ENCODE data around the gene DESI2.

The DESI2 gene

GRCh38 chr1:244652623-244653438 is at the start of gene DESI2:
TSS of gene DESI2 (plus strand) at chr1:244653126. CDS start at chr1:244653314, 188 bp downstream.
- peak; percentile 99 for DNase-seq (ENCODE audit: low read depth)

- no peak for DNase-seq (ENCODE audit: low read depth)
Measured at GRCh38 chr1:244603498-244603897, 49.4 kb upstream of the DESI2 start.

- no peak for DNase-seq (ENCODE audit: low read depth)
Measured at GRCh38 chr1:244605835-244606370, 47.0 kb upstream of the DESI2 start.

GRCh38 chr1:244614113-244614836 is 38.7 kb upstream of the DESI2 start:
- DNase-seq (ENCODE audit: low read depth) = no peak

- DNase-seq (ENCODE audit: low read depth) = no peak
Measured at GRCh38 chr1:244614879-244615278, 38.0 kb upstream of the DESI2 start.

- no peak for DNase-seq (ENCODE audit: low read depth)
Measured at GRCh38 chr1:244615301-244615700, 37.6 kb upstream of the DESI2 start.

GRCh38 chr1:244626709-244627108 is 26.2 kb upstream of the DESI2 start:
- DNase-seq (ENCODE audit: low read depth) = no peak

GRCh38 chr1:244628789-244629188 is 24.1 kb upstream of the DESI2 start:
- no peak for DNase-seq (ENCODE audit: low read depth)

GRCh38 chr1:244633140-244633539 is 19.8 kb upstream of the DESI2 start:
- no peak for DNase-seq (ENCODE audit: low read depth)

- DNase-seq (ENCODE audit: low read depth) = no peak
Measured at GRCh38 chr1:244634546-244634945, 18.4 kb upstream of the DESI2 start.

- no peak for DNase-seq (ENCODE audit: low read depth)
Measured at GRCh38 chr1:244636488-244637259, 16.3 kb upstream of the DESI2 start.

- DNase-seq (ENCODE audit: low read depth) = no peak
Measured at GRCh38 chr1:244639561-244639960, 13.4 kb upstream of the DESI2 start.

- DNase-seq (ENCODE audit: low read depth) = no peak
Measured at GRCh38 chr1:244640917-244641316, 12.0 kb upstream of the DESI2 start.

GRCh38 chr1:244642526-244642925 is 10.4 kb upstream of the DESI2 start:
- DNase-seq (ENCODE audit: low read depth) = no peak

GRCh38 chr1:244642988-244643387 is 9.9 kb upstream of the DESI2 start:
- no peak for DNase-seq (ENCODE audit: low read depth)

- DNase-seq (ENCODE audit: low read depth) = no peak
Measured at GRCh38 chr1:244645414-244645813, 7.5 kb upstream of the DESI2 start.

- no peak for DNase-seq (ENCODE audit: low read depth)
Measured at GRCh38 chr1:244645890-244646289, 7.0 kb upstream of the DESI2 start.

GRCh38 chr1:244647819-244648218 is 5.1 kb upstream of the DESI2 start:
- DNase-seq (ENCODE audit: low read depth) = no peak

GRCh38 chr1:244651956-244652622 is 837 bp upstream of the DESI2 start:
- DNase-seq (ENCODE audit: low read depth) = no peak

GRCh38 chr1:244653439-244654107 is 647 bp downstream of the DESI2 start:
- no peak for DNase-seq (ENCODE audit: low read depth)

Data from CMK (cell line).